Neural crest cell (in vitro differentiated cells): ENCODE measurements around the gene TIMP2. TPM values are rescaled to one million over a fixed set of nuclear protein-coding genes. Genes with fewer than 3 reads are reported as not detected.

Experiments used
- DNase-seq: peaks from one replicate; pipeline ENCODE4 v3.0.0; 2021; ENCODE audit warnings: low read depth, mixed read lengths, low spot score
- H3K27ac Mint-ChIP-seq: one replicate; pipeline ENCODE4 v1.8.0; 2021; ENCODE audit warnings: mild to moderate bottlenecking, mixed read lengths; ENCODE audit not compliant: unreplicated experiment
- H3K27me3 Mint-ChIP-seq: 2 replicates; pipeline ENCODE4 v1.8.0; 2021; ENCODE audit warnings: low read depth, mild to moderate bottlenecking, mixed read lengths
- H3K36me3 Mint-ChIP-seq: 2 replicates; pipeline ENCODE4 v1.8.0; 2021; ENCODE audit warnings: low read depth, mild to moderate bottlenecking, mixed read lengths
- H3K4me1 Mint-ChIP-seq: 2 replicates; pipeline ENCODE4 v1.8.0; 2021; ENCODE audit warnings: mixed read lengths
- H3K4me3 Mint-ChIP-seq: one replicate; pipeline ENCODE4 v1.8.0; 2021; ENCODE audit warnings: mild to moderate bottlenecking, mixed read lengths
- H3K9me3 Mint-ChIP-seq: 2 replicates; pipeline ENCODE4 v1.8.0; 2021; ENCODE audit warnings: mixed read lengths
- CTCF ChIP-seq: fragments of 200-600 bp; sonication (generic); conservative IDR thresholded peaks from 2 replicates; pipeline ENCODE4 v1.5.0; 2021; ENCODE audit warnings: antibody characterized with exemption, mild to moderate bottlenecking
- total RNA-seq: library from RNA; stranded (reverse); gene quantifications from 2 replicates; pipeline ENCODE4 v1.2.1, GENCODE V29; 2021

Gene TIMP2
- total RNA-seq, 1 donor from 2014 or later, result 58.5 TPM

DNA sequence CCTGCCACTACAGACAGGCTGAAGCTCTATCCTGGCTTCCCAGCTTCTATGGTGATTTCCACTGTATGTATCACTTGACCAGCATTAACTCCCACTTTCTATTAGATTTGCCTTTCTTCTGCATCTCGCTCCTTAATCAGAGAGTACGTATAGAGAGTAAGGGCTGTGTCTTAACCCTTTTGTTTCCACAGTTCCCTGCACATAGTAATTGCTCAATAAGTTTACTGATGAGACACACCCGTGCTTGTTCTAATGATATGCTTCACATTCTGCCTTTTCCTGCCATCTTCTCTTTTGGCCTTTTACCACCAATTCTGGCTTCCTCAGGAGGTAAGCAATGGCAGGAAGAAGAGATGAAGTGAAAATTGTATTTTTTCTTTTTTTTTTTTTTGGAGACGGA is 64.0 kb downstream of the TIMP2 start:
- no peak overlapping the region for H3K27ac Mint-ChIP-seq
- peaks cover 6% of the 10 kb centered on the region for H3K36me3 Mint-ChIP-seq
- DNase-seq, result no peak
- no peaks in the 10 kb centered on the region for H3K27me3 Mint-ChIP-seq
- H3K9me3 Mint-ChIP-seq, result no peaks in the 10 kb centered on the region
- no peak for TF ChIP-seq CTCF
- no peak overlapping the region for H3K4me3 Mint-ChIP-seq
- H3K4me1 Mint-ChIP-seq, result peaks cover 5% of the 10 kb centered on the region

DNA sequence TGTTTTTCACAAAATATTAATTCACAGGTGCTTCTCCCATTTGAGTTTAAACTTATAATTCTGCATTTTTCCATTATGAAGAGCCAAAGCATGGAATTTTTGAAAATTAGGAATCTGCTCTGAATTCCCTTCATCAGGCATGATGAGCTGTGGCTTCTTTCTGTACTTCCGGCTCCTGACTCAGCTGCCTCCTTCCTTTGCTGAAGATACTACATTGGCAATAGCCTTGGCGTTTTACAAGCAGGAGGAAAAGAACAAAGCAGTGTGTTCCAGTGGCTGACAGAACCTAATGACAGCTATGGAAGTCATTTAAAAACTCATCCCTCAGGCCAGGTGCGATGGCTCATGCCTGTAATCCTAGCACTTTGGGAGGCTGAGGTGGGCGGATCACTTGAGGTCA is 66.1 kb downstream of the TIMP2 start:
- TF ChIP-seq CTCF, result no peak
- Mint-ChIP-seq H3K27ac (no peak overlapping the region), H3K4me3 (no peak overlapping the region)

GRCh38 chr17:78857266-78857665 is 67.9 kb downstream of the TIMP2 start:
- H3K4me3 Mint-ChIP-seq, result no peak overlapping the region
- no peaks in the 10 kb centered on the region for H3K36me3 Mint-ChIP-seq
- no peak for TF ChIP-seq CTCF
- H3K27ac Mint-ChIP-seq, result no peak overlapping the region
- H3K27me3 Mint-ChIP-seq, result no peaks in the 10 kb centered on the region
- no peak for DNase-seq
- H3K4me1 Mint-ChIP-seq, result no peaks in the 10 kb centered on the region
- H3K9me3 Mint-ChIP-seq, result no peaks in the 10 kb centered on the region

More for the DNA sequence above, 66.1 kb downstream of the TIMP2 start:
- no peaks in the 10 kb centered on the region for H3K9me3 Mint-ChIP-seq
- H3K4me1 Mint-ChIP-seq, result no peaks in the 10 kb centered on the region
- DNase-seq, result no peak
- no peaks in the 10 kb centered on the region for H3K27me3 Mint-ChIP-seq
- peaks cover 4% of the 10 kb centered on the region for H3K36me3 Mint-ChIP-seq

- Mint-ChIP-seq H3K27me3 (no peaks in the 10 kb centered on the region), H3K27ac (no peak overlapping the region), H3K4me1 (no peaks in the 10 kb centered on the region), H3K36me3 (no peaks in the 10 kb centered on the region), H3K9me3 (no peaks in the 10 kb centered on the region), H3K4me3 (no peak overlapping the region)
- DNase-seq, result no peak
- TF ChIP-seq CTCF, result no peak
Measured at GRCh38 chr17:78855561-78856165, 69.5 kb downstream of the TIMP2 start.

GRCh38 chr17:78854508-78854907 is 70.7 kb downstream of the TIMP2 start:
- DNase-seq, result no peak
- H3K4me1 Mint-ChIP-seq, result no peaks in the 10 kb centered on the region
- H3K27me3 Mint-ChIP-seq, result no peaks in the 10 kb centered on the region
- no peak overlapping the region for H3K4me3 Mint-ChIP-seq
- no peaks in the 10 kb centered on the region for H3K9me3 Mint-ChIP-seq
- H3K27ac Mint-ChIP-seq, result no peak overlapping the region
- H3K36me3 Mint-ChIP-seq, result no peaks in the 10 kb centered on the region
- no peak for TF ChIP-seq CTCF
